ENCODE data around the gene FLRT2.

The FLRT2 gene

DNA sequence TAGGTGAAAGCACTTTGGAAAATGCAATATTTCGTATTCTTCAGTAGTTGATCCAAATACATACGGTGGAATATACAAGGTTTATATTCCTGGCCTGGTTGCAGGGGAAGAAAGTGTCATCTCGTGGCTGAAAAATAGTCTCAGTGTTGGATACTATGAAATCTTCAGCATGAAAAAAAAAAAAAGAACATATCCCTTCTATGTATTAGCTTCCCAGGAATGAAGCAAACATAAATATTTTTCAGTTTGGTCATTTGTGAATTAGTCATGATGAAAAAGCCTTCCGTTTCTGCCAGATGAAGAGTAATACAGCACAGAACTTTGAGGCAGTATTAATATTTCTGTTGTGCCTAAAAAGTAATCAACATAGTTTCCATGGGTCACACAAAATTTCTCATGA, 36.7 kb downstream of the FLRT2 start:
- no peak for DNase-seq

DNA sequence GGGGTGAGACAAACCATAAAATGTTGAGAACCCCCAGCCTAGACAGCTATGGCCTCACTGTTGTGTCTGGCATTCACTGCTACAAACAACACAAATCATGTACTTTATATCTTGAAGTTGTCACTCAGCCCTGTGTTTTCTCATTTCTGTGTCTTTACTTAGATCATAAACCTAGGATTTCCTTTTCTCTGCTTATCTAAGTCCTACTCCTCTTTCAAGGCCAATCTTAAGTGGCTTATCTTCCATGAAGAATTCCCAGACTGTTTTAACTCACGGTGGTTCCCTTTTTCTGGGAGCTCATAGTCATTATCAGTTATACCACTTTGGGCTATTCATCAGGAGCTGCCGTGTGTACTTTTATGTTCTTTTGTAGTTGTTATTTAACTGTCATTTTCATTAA, 42.1 kb downstream of the FLRT2 start:
- peak; percentile 40 for DNase-seq

DNA sequence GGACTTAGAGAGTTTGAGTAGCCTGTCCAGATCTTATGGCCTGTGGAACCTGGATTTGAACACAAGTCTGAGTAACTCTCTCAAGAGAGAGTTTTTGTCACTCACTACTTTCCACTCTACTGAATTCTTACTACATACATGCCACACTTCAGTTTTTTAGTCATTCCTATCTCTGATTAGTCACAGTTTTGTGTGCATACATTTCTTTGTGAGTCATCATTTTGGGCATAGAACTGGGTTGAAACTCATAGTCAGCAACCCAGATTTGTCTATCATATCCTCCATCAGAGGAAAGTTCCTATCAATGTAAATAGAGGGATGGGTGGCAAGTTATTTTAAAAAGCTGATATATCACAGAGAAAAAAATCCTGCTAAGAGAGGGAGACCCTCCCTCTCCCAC, 42.9 kb downstream of the FLRT2 start:
- DNase-seq, result no peak

DNA sequence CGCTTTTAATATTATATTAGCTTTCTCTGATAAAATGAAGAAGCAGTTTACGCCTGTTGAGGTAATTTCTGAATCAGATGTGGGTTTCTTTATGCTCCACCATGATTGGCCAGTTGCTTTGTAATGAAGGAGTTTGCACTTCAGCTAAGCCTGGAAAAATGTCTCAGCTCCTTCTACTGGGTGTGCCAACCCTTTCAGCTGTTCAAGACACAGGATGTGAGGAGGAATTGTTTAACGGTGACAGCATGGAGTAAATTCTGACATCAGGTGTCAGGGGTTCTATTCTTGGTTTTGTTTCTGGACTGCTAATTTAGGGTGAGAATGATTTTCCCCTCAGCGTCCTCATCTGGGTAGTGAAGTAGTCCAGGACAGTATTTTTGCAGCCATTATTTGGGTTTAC, 43.5 kb downstream of the FLRT2 start:
- no peak for DNase-seq

DNA sequence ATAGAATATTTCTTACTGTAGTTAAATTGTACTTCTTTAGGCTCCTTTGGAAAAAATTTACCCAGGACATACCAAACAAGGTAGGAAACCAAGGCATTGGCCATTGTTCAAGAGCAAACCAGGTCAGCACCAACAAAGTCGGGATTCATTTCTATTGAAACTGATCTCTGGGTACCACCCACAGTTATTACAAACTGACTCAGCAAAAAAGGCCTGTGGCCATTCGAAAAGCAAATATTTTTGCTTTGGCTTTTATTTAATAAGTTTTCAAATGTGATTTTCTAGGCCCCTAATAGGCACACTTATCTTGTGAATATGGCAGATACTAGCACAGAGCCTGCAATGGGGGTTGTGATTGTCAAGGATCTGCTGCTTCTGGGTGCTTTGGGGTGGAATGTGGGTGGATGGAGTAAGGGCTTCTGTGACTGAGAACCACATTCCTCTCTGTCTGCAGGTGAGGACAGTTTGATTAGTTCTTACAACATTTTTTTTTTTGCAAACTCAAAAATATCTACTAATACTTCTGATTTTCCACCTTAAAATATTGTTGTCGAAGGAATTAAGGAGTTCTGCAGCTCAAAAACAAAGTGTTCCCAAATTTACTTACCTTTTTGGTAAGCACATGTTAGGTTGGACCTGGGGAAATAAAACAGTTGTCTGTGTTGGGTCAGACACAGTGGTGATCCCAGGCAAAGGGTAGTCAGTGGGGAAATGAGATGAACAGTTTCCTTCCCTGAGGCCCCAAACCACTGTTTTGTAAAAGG, 45.1 kb downstream of the FLRT2 start:
- no peak for DNase-seq

DNA sequence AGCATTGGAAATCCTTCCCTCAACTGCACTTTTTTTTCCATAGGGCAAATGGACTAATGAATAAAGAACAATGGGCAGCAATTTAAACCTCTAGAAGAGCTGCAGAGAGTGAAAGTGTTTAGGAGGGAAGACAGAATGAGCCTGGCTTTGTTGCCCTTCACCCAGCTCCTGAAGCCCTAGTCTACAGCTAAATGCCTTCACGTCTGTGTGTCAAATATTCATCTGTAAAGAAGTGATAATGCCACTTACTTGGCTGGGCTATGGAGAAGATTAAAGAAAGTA, 45.6 kb downstream of the FLRT2 start:
- no peak for DNase-seq

DNA sequence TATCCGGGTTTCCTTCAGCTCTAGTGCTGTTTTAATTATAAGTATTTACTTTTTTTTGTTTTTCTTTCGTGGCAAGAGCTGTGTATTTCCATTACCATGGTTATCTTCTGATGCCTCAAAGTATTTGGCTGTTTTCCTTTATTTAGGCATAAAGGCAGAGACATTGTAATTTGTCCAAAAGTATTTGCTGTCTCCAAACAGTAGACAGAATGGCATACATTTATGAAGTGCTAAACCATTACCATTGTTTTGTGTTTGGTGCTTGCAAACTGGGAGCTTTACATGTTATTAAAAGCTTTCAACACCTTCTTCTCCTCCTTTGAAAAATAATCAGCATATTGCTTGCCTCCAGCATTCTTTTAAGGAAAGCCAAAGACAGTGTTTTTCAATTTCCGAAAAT, 46.3 kb downstream of the FLRT2 start:
- DNase-seq, result no peak

DNA sequence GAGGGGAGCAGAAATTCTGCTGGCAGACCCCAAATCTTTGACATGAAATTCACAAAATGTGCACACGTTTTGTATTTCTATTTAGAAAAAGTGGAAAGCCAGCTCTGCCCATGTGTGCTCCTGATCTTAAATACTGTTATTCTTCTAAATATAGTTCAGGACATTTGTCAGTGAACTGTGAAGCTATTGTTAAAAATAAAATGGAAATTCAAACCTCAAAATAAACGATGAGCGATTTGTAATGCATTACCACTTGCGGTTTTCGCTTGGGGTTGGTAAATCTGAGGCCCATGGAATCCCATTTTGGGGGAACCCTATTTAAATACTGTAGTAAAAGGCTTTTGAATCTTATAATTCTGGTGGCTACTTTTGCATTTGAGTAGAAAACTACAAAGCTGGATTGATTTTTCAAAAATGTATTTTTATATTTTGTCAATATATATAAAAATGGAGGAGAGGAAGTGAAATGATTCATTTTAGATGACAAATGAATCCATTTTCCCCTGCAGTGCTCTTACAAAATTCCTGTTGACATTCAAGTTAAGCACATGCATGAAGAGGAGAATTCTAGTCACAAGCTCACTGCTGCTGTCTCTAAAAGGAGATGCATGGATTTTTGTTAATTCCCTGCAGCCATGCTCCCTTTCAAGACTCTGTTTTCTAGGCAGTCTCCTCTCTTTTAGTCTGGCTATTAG, 47.1 kb downstream of the FLRT2 start:
- DNase-seq, result no peak

DNA sequence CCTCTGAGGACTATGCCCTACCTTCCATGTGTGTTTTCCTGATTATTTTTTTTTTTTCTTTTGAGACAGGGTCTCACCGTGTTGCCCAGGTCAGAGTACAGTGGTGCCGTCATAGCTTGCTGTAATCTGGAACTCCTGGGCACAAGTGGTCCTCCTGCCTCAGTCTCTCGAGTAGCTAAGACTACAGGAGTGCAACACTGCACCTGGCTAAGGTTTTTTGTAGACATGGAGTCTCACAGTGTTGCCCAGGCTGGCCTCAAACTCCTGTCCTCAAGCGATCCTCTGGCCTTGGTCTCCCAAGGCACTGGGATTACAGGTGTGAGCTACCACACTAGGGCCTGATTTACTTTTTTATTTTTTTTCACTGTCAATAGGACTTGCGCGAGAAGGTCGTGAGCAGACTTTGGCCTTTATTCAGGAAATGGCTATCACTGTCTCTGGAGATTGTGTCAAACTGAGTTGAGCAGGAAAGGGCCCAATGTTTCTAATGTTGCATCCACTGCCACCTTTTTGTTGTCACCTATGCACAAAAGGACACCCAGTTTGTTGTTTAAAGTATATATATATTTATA, 47.7 kb downstream of the FLRT2 start:
- no peak for DNase-seq

DNA sequence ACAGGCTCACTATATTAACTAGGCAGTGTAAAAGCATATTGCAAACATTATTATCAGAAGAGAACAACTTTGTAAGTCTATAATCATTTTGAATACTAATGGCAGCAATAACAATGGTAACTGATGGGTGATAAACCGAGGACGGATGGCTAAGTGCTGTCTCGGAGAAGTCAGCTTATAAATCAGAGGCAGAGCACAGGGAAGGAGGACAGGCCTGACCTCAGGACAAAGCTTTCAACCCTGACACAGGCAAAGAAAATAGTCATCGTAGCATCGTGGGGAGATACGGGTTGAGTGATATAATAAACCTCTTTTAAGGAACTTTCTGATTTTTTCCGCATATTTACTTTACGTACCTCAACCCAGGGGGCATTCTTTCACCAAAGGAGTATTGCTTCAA, 48.4 kb downstream of the FLRT2 start:
- DNase-seq, result no peak

DNA sequence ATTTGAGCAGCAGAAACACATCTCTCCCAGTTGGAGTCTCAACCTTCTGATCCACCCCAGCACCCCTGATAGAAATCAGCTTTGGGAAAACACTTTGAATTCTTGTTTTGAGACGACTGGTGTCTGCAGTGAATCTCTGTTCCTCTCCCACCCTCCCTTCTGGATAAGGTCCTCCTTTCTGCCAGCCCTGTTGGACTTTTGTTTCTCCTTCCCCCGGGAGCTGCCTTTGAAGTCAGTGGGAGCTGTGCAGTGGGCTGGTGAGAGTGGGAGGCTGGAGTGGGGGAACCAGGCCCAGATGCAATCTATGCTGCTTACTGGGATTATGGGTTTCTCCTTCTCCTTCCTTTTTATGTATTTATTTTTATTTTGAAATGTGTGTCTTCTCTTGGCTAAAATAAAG, 49.0 kb downstream of the FLRT2 start:
- no peak for DNase-seq

DNA sequence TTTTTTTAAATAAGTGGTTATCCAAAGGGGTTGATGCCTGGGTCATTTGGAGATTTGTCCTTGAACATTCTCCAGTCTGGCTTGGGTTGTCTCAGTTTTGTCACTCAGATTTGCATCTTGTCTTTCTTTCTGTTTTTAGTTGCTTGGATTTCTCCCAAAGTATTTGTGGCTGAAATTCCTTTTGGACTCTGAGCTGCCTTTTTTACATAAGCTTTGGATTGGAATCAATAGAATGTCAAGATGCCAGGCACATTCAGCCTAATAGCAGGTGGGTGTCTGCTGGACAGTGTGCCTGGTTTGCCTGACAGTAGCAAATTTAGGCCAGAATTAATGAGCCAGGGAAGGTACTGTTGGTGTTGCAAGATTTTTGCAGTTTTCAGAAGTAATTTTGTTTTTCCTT, 50.0 kb downstream of the FLRT2 start:
- DNase-seq, result no peak

DNA sequence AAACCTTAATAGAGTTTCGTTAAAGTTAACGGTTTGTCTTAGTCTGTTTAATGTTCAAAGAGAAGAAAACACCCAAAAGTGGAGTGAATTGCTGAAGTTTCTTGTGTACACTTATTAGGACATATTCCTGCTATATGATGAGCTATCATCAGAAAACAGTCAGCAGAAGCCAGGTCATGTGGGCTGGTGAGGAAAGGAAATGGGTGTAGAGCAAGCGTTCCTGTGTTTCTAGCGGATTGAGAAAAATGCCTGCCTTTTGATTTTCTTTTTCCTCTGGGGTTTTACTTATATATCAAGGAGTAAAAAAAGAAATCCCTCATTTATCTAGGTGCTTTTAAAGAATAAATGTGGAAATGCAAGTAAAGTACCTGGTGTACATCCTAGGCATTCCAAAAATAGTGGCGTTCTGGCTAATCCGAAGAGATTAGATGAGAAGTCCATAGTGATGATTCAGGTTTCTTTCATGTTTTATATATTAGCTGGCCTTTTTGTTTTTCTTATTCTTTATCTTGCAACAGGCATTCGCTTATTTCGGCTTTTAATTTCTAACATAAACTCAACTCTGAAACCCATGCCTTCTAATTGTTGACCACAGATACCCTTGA, 50.7 kb downstream of the FLRT2 start:
- no peak for DNase-seq

DNA sequence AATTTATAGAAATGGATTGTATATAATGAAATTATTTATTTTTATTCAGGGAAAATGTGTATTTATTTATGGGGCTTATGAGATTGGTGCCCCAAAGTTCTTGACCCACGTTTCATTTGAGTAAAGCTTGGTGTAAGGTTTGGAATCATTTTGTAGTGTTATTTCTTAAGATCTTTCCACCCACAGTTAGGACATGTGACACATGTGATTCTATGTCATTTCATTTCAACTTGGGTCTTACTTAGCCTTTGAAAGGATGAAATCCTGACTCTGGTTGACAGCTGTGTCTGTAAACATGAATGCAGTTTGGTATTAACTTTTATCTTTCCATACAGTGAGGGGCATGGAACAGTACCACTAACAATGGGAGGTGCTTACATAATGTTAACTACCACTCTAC, 51.7 kb downstream of the FLRT2 start:
- DNase-seq, result no peak

DNA sequence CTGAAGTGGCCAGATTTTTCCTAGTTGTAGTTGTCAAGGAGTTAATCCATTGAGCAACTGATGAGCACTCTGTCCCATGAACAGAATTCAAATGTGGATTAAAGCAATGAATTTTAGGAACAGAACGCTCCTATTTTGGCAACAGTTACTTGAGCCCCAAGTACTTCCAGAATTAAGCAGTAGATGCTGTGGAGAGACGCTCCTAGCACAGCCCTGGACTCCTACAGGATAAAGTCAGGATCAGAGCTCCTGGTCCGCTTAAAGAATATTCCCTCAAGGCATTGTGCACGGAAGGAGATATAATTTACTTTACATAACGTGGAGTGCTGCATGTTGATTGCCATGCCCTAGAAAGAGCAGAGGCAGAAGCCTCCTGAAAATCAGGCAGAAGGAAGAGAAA, 53.4 kb downstream of the FLRT2 start:
- no peak for DNase-seq

DNA sequence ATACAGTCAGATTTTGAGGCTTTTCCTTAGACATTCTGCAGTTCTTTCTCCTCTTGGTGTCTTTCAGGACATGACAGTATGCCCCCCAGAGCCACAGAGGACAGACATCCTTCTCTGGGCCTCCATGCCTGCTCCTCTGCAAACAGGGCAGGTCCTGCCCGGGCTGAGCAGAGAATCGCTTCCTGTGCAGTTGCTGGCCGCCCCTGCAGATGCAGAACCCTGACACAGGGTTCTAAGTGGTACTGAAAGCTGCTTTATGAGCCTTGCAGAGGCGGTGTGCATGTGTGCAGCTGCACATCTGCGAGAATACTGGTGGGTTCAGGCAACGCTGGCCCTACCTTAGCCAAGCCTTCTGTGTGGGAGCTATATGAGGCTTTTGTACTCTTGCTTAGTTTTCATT, 54.5 kb downstream of the FLRT2 start:
- DNase-seq, result no peak

DNA sequence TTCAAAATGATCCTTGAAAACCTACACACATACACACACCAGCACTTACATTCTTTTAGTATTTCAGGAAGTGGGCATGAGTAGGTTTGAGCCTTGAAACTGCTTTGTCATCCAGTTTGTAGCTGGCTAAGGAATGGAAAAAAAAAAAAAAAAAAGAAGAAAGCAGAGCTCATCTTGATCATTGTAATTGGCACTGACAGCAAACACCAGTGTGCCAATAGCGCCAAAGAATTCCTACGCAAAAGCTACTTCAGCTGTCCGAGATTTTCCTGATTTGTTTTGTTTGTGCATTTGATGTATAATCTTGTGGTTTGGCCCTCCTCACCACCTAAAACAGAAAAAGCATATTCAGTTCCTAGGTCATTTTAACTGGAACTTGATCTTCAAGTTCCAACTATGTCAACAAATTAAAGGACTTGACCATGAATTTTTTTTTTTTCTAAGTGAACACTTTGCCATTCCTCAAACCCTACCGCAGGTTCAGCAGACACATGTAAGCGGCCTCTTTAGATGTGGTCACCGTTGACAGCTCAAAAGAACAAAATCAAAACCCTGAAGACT, 57.3 kb downstream of the FLRT2 start:
- peak; percentile 78 for DNase-seq

DNA sequence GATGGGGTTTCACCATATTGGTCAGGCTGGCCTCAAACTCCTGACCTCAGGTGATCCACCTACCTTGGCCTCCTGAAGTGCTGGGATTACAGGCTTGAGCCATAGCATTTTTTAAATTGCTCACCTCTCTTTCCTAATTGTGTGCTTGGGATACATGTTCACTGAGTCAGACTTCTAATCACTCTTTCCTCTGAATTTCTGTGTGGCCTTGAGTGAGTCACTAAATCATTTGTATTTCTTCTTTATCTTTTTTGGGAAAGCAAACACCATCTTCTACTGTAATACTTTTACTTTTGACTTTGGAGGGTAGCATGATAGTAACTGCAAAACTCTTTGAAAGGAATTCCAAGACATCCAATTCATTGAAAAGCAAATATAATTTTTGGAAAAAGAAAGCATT, 60.8 kb downstream of the FLRT2 start:
- DNase-seq, result no peak

DNA sequence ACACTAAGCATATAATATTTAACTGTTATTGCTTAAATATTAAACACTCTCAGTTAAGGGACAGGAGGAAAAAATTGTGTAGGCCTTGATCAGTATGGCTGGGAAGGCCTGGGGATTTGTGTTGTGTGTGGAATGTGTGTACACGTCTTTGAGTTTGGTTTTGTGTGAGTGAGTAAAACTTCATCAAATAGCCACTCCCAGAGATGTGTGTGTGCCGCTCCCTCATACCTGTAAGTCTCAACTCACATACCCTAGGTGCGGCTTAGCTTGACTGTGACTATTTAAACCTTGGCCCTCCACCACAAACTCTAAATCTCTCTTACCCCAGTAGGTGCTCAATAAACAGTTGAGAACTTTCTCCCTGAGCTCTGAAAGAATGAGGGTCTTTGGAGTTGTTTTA, 64.3 kb downstream of the FLRT2 start:
- DNase-seq, result no peak

DNA sequence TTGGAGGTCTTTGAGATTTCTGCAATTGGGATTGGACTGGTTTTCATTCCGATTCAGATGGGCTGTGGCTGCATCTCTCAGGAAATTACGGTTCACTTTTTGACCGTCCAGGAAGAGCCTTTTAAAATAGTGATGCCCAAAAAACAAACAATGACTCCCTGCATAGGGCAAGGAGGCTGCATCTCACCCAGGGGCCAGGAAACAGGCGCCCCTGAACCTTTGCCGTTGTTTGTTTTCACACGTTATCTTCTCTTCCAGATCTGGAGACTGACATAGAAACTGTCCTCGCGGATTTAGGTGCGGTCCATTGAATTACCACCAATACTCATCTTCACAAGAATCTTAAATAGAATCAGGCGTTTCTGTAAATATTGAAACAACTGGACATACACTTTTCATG, 66.0 kb downstream of the FLRT2 start:
- no peak for DNase-seq

DNA sequence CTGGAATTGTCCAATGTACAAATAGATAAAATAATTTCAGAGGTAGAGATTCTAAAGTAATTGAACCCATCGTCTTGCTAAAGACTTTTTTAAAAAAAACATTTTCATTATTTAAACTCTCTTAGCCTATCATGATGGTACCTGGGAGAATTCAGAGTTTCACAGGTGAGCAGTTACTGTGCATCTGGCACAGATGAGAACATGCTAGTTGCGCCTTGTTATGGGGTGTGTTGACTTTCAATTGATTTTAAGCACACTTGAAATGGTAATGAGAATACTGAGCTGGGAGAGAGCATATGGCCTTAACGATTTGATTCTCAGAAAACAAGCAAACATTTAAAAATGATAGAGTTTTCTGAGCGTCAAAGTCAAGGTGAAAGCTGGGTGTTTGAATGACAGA, 66.6 kb downstream of the FLRT2 start:
- no peak for DNase-seq

DNA sequence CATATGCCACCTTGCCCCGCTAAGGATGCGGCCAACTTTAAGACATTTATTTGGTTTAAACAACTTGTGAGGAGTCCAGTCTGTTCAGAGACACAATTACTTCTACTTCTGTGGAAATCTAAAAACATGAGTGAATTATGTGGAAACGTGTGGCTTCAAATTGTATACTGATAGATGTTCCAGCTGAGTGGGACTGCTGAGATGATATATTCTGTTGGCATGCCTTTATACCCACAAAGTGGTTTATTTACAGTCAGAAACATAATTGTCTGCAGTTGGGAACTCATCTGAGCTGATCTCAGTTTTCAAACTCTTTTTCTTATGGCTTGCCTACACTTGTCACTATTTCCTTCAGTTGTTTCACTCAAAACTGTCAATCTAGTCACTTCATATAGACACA, 67.8 kb downstream of the FLRT2 start:
- DNase-seq, result no peak

DNA sequence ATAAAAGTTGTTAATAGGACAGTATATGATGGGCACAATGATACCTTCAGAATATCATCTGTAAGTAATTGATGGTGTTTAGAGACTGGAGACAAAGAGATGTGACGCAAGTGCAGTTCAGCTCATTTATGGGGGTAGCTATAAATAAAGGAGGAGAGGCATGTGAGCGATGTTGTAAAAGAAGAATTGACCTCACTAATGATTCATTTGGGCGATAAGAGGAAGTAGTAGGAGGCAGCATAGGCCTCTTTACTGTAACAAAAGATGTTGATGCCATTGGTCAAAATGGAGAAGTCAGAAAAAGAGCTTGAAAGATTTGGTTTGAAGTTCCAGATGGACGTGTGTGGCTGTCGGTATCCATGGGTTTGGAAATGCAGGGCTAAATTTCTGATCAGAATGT, 70.0 kb downstream of the FLRT2 start:
- DNase-seq, result peak; percentile 76

DNA sequence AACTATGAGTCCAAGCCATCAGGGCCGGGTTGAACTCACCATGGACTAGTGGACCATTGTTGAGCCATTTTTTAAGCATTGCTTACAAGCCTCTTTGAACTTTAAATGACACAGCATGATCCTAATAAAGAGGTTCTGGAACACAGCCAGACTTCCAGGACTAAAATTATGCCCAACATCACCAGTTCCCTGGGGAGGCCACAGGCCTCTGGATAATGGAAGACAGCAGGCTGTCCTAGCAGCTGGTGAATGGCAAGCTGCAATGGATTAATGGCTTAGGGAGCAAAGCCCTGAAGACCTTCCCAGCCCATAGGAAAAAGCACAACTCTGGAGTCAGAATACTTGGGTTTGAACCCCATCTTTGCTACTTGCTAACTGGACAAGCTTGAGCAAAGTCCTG, 71.3 kb downstream of the FLRT2 start:
- DNase-seq, result no peak

All from hematopoietic multipotent progenitor cell treated with erythropoietin and hydrocortisone succinate and interleukin-3 and kit ligand, for 4 days (in vitro differentiated cells).